ENCODE results near the gene MYH6. TPM values are rescaled to one million over a fixed set of nuclear protein-coding genes. Genes with fewer than 3 reads are reported as not detected.

The MYH6 gene
- total RNA-seq, 4 donors from 2014 or later = 20.4 to 1,496 (median 303) TPM

DNA sequence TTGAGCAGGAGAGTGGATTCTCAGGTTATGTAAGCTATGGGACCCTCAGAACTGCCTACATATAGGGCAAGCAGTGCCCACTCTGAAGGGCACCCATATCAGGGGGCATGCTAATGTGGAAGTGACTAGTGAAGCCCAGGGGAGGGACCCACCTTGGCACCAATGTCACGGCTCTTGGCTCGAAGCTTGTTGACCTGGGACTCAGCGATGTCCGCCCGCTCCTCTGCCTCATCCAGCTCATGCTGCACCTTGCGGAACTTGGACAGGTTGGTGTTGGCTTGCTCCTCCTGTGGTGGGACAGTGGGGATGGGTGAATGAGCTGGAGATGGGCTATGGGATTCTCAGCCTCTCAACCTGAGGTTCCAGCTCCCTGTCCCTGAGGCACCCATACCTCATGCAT is 25.8 kb downstream of the MYH6 start:
- no peaks in the 10 kb centered on the region for H3K27me3 ChIP-seq
- no peak overlapping the region for H3K4me3 ChIP-seq
- ATAC-seq (no peak), DNase-seq (peak in 1 of 2 donors; percentile 21)
- H3K27ac ChIP-seq = no peak overlapping the region
- peaks cover 0 to 15% of the 10 kb centered on the region in 2 donors for H3K36me3 ChIP-seq
- H3K4me1 ChIP-seq = no peaks in the 10 kb centered on the region
- no peaks in the 10 kb centered on the region for H3K9me3 ChIP-seq
- TF ChIP-seq, protein P1, sequence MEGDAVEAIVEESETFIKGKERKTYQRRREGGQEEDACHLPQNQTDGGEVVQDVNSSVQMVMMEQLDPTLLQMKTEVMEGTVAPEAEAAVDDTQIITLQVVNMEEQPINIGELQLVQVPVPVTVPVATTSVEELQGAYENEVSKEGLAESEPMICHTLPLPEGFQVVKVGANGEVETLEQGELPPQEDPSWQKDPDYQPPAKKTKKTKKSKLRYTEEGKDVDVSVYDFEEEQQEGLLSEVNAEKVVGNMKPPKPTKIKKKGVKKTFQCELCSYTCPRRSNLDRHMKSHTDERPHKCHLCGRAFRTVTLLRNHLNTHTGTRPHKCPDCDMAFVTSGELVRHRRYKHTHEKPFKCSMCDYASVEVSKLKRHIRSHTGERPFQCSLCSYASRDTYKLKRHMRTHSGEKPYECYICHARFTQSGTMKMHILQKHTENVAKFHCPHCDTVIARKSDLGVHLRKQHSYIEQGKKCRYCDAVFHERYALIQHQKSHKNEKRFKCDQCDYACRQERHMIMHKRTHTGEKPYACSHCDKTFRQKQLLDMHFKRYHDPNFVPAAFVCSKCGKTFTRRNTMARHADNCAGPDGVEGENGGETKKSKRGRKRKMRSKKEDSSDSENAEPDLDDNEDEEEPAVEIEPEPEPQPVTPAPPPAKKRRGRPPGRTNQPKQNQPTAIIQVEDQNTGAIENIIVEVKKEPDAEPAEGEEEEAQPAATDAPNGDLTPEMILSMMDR (IDR thresholded peaks at IDR 0.05 in 4 of 5, conservative IDR thresholded peaks at IDR 0.05 in 1 of 5) = no peak
- no peak for TF ChIP-seq POLR2A (IDR thresholded peaks at IDR 0.05)
- intact Hi-C loops (cut with DNase I; ENCODE audit: low total_unique reads) = no loop called here
- in situ Hi-C loops (cut with MboI; ENCODE audit: low sequenced_read_pairs in 4 of 4) = loop anchor here in 3 of 4 donors (5.0 to 10.0 kb wide), 3 partner anchors 47 to 117 kb away; no protein-coding TSS in a partner anchor

DNA sequence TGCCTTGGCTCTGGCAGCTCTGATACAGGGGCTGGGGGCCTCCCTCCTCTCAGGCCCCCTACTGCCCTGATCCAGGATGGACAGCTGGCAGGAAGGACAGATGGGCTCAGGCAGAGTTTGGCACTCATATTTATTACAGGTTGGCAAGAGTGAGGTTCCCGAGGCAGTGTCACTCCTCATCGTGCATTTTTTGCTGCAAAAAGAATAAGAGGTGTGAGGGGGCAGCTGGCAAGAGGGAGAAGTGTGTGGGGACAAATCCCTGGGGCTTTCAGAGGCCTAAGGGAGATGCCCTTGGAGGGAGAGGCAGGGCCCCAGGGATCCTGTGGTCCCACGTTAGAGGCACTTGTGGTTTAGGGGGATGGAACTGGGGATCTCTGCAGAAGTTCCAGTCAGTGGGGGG is 26.2 kb downstream of the MYH6 start:
- H3K27ac ChIP-seq = peak overlapping the region in 1 of 4 donors; percentile 18
- H3K27me3 ChIP-seq = no peaks in the 10 kb centered on the region
- intact Hi-C loops (cut with DNase I; ENCODE audit: low total_unique reads) = no loop called here
- TF ChIP-seq, protein P1 (IDR thresholded peaks at IDR 0.05 in 4 of 5, conservative IDR thresholded peaks at IDR 0.05 in 1 of 5) = no peak
- TF ChIP-seq POLR2A (IDR thresholded peaks at IDR 0.05) = no peak
- peaks cover 0 to 15% of the 10 kb centered on the region in 2 donors for H3K36me3 ChIP-seq
- in situ Hi-C loops (cut with MboI; ENCODE audit: low sequenced_read_pairs in 4 of 4) = loop anchor here in 3 of 4 donors (5.0 to 10.0 kb wide), 3 partner anchors 47 to 117 kb away; no protein-coding TSS in a partner anchor
- no peaks in the 10 kb centered on the region for H3K9me3 ChIP-seq
- no peak for DNase-seq
- H3K4me3 ChIP-seq = no peak overlapping the region
- H3K4me1 ChIP-seq = no peaks in the 10 kb centered on the region
- no peak for ATAC-seq

DNA sequence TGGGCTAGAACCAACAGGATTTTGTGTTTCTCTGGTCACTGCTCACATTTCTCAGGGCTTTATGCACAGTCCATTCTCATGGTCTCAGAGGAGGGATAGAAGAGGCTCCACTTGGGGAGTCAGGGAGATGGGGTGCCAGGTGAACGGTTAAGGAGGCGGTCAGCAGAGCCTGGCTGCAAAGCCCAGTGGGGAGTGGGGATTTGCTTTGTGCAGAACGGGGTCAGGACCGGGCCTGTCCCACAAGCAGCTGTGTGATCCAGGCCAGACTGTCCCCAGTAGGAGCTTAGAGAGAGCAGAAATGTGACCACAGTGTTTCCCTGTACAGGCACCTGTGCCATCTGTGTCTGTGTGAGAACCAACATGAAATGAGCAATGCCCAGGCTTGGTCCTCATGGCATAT is 27.1 kb downstream of the MYH6 start:
- no peak for ATAC-seq
- Histone ChIP-seq H3K36me3 (peaks cover 0 to 15% of the 10 kb centered on the region in 2 donors), H3K27ac (peak overlapping the region in 1 of 4 donors; percentile 39), H3K27me3 (no peaks in the 10 kb centered on the region), H3K4me1 (no peaks in the 10 kb centered on the region), H3K4me3 (no peak overlapping the region), H3K9me3 (no peaks in the 10 kb centered on the region)
- in situ Hi-C loops (cut with MboI; ENCODE audit: low sequenced_read_pairs in 4 of 4) = loop anchor here in 3 of 4 donors (5.0 to 10.0 kb wide), 3 partner anchors 46 to 116 kb away; no protein-coding TSS in a partner anchor
- no peak for DNase-seq
- intact Hi-C loops (cut with DNase I; ENCODE audit: low total_unique reads) = loop anchor here (1.0 kb wide), 1 partner anchor 53 kb away; no protein-coding TSS in a partner anchor
- no peak for TF ChIP-seq POLR2A (IDR thresholded peaks at IDR 0.05)

DNA sequence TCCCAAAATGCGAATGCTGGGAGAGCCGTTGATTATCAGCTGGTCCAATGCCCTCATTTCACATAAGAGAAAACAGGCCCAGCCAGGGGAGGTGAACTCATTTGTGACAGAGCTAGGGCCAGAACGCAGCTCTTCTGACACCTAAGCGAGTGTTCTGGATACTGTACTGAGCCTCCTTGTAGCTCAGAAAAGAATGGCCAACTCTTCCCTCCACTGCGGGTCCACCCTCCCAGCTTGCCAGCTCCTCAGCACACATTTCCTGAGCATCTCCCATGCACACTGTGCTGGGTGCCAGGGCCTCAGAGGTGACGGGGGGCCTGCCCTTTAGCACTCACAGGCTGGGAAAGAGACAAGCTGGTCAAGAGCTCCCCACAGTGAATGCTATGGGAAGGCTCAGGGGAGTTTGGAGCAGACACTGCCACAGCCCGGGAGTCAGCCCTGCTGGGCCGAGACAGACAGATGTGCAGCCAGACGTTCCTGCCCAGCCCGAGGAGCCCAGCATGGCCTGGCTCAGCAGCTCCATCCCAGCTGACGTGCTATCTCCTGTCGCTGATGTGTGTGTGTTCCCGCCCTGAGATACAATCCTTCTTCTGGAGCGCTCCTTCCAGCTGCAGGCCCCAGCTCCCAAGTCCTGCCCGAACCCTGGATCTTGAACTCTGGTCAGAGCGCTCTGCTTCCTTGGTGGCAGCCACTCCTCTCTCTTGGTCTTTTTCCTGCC is 27.7 kb downstream of the MYH6 start:
- intact Hi-C loops (cut with DNase I; ENCODE audit: low total_unique reads) = loop anchor here (1.0 kb wide), 1 partner anchor 52 kb away; no protein-coding TSS in a partner anchor
- TF ChIP-seq POLR2A (IDR thresholded peaks at IDR 0.05) = no peak
- TF ChIP-seq, protein P1 (IDR thresholded peaks at IDR 0.05 in 4 of 5, conservative IDR thresholded peaks at IDR 0.05 in 1 of 5) = no peak
- no peaks in the 10 kb centered on the region for H3K27me3 ChIP-seq
- H3K4me3 ChIP-seq = no peak overlapping the region
- H3K4me1 ChIP-seq = no peaks in the 10 kb centered on the region
- peak overlapping the region in 1 of 4 donors; percentile 39 for H3K27ac ChIP-seq
- ATAC-seq = peak in 1 of 2 donors; percentile 2
- peaks cover 0 to 15% of the 10 kb centered on the region in 2 donors for H3K36me3 ChIP-seq
- DNase-seq = peak in 1 of 2 donors; percentile 36
- H3K9me3 ChIP-seq = no peaks in the 10 kb centered on the region
- in situ Hi-C loops (cut with MboI; ENCODE audit: low sequenced_read_pairs in 4 of 4) = loop anchor here in 3 of 4 donors (5.0 to 10.0 kb wide), 3 partner anchors 46 to 116 kb away; no protein-coding TSS in a partner anchor
